GM19397 (cell line): ENCODE data around the gene ITGAE.
A peak's percentile ranks its signal among the peaks of the same experiment; 100 is the strongest.

Experiments used
- ATAC-seq: cut with Tn5 transposase; IDR thresholded peaks from one replicate; pipeline ENCODE4 v1.9.1; 2021; ENCODE audit warnings: mild to moderate bottlenecking, moderate library complexity; ENCODE audit not compliant: unreplicated experiment

The ITGAE gene

DNA sequence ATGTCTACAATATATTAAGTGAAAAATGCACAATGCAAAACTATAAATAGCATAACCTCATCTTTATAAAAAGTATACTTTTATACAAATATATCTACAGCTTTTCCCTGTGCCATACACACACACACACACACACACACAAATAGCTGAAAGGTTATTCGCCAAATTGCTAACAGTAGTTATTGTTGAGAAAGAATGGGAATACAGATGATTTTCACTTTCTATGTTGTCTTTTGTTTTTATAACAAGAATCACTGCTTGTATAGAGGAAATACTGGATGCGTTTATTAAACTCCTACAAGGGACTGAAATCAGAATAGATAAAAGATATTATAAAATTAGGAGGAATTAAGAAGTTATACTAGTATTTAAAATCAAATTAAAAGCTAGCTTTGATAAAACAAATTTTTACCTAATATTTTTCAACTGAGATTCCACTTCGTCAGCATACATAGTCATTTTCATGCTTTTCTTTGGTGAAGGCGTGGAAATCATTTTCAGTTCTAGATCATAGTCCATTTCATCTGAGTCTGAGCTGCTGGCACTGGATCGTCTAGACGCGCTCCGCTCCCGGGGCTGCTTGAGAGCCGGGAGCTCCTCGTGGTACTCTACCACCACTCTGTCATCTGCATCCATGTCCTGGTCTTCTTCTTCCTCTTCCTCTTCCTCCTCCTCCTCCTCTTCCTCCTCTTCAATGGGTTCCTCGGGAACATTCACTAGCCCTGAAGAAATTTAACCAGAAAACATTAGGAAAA lies 17.0 kb upstream of the ITGAE start:
- no peak for ATAC-seq

GRCh38 chr17:3815925-3816324 lies 14.9 kb upstream of the ITGAE start:
- ATAC-seq: no peak

DNA sequence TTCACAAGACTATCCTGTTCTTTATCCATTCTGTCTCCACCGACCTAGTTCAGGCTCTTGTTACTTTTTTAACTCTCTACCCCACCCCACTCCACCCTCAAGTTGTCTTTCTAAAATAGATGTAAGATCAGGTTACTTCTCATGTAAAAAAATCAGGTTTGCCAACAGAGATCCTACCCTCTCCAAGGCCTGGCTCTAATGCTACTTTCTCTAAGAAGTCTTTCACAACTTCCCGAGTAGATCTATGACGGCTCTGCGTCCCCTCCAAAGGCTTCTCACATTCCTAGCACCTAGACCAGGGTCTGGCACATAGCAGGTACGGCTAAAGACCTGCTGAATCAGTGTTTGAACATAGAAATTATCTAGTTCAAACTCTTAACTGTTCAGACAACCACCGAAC lies 14.1 kb upstream of the ITGAE start:
- ATAC-seq: no peak

DNA sequence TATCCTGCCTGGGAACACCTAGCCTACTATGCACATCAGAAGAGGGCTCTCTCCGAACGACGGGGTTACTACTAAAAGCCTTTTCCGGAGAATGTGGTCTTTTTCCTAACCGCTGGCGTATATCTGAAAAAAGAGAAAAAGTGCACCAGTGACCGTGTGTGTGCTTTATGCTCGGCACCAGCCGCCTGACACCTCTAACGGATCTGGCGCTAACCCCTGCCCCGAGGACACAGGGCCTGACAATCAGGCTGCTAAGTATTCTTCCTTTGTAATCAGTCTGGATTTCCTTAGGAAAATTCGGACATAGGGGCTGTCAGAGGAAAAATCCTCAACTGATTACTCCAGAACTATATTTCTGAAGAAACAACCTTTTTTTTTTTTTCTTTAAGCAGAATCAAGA lies 13.4 kb upstream of the ITGAE start:
- ATAC-seq: no peak

GRCh38 chr17:3813171-3813570 lies 12.2 kb upstream of the ITGAE start:
- no peak for ATAC-seq

- no peak for ATAC-seq
These were observed 11.8 kb upstream of the ITGAE start for GRCh38 chr17:3812771-3813170.

- ATAC-seq: no peak
These were observed 11.3 kb upstream of the ITGAE start for GRCh38 chr17:3812284-3812683.

DNA sequence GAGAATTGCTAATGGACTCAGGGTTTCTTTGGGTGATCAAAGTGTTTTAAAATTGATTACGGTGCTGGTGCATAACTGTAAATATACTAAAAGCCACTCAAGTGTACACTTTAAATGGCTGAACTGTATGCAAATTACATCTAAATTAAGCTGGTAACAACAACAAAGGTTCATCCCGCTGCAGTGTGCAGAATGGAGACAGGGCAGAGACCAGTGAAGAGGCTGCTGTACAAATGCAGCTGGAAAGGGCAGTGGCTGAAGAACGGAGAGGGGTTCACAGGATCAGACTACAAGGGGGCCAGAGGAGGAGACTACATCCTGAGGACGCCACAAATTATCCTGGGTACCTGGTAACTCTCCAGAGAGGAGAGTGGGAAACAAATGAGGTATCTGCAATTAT lies 9.0 kb upstream of the ITGAE start:
- no peak for ATAC-seq

- no peak for ATAC-seq
These were observed 8.1 kb upstream of the ITGAE start for GRCh38 chr17:3809135-3809534.

- ATAC-seq: no peak
These were observed 7.7 kb upstream of the ITGAE start for GRCh38 chr17:3808701-3809100.

DNA sequence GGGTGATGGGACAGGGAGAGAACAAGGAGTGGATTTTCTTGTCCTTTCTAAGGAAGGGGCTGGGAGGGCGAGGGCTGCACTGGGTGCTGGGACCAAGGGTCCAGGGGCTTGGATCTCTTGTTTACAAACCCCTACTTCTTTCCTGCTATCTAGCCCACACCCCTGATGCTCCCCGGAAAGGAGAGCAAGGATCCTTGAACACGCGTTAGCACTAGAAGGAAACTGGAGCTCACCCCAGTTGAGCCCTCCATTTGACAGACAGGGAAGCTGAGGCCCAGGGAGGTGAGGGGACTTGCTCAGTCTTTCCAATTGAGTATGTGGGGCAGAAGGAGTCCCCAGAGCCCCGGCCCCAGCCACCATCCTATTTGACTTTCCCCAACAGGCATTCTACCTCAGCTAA lies 4.6 kb upstream of the ITGAE start:
- ATAC-seq: no peak

- peak; percentile 46 for ATAC-seq
These were observed 3.5 kb upstream of the ITGAE start for GRCh38 chr17:3804503-3804931.

- ATAC-seq: no peak
These were observed 2.3 kb upstream of the ITGAE start for GRCh38 chr17:3803308-3803640.

DNA sequence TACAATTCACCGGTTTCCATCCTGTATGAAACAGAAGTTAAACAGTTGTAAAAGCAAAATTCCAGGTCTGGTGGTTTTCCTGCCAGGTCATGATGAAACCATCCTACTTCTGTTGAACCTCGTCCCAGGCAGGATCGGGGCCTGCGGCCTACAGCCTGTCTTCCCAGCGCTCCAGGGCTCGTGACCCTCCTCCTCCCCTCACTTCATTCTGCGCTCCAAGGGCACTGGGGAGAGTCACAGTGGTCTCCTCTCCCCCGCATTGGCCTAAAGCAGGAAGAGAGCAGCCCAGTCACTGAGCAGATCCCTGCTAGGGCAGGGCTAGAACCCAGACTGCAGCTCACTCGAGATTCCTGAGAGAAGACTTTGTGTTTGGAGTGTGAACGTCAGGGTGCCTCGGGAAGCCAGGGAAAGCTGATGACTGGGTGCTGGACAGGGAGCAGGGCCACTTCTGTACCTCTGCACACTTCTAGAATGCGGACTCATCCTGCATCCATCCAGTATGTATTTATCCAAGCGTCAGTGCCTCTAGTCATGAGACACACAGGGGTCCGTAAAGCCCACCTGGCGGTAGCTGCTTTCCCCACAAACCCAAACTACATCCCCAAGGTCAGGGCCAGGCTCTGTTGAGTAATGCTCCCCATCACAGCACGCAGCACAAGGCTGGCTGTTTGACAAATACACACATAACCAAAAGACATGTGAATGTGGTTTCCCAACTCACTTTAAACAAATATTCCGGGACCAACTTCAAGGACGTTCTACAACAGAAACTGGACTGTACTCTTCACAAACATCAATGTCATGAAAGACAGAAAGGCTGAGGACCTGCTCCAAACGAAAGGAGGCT lies 1.7 kb upstream of the ITGAE start:
- no peak for ATAC-seq

DNA sequence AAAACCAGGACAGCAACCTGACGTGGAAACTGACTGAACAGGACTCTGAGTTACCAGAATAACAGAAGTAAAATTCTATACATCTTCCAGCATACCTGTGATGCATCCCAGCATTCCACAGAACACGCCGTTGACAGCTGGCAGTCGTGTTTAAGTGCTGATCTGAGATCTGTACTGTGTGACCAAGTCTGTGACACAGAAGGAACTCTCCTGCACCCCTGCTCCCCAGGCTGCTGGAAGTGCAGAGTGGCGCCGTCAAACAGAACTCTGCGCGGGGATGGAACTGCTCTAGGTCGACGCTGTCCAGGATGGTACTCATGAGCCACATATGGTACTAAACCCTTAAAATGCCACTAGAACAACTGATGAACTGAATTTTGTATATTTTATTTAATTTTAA lies 804 bp upstream of the ITGAE start:
- no peak for ATAC-seq

DNA sequence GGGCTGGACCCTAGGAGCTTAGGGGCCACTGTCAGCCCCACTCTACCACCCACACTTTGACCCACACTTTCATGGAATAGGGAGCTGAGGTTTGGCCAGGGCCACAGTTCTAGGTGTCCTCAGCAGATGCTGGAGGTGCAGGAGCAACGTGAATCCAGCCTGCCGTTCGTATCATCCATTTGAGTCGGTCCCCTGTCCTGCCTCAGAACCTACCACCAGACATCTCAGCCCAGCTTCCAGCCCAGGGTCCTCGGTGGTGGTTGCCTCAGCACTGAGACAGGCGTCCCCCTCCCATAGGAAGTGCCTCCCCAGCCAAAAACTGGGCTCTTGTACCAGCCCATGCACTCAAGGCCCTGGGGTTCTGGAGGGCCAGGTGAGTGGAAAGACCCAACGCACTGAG lies 359 bp upstream of the ITGAE start:
- ATAC-seq: no peak

DNA sequence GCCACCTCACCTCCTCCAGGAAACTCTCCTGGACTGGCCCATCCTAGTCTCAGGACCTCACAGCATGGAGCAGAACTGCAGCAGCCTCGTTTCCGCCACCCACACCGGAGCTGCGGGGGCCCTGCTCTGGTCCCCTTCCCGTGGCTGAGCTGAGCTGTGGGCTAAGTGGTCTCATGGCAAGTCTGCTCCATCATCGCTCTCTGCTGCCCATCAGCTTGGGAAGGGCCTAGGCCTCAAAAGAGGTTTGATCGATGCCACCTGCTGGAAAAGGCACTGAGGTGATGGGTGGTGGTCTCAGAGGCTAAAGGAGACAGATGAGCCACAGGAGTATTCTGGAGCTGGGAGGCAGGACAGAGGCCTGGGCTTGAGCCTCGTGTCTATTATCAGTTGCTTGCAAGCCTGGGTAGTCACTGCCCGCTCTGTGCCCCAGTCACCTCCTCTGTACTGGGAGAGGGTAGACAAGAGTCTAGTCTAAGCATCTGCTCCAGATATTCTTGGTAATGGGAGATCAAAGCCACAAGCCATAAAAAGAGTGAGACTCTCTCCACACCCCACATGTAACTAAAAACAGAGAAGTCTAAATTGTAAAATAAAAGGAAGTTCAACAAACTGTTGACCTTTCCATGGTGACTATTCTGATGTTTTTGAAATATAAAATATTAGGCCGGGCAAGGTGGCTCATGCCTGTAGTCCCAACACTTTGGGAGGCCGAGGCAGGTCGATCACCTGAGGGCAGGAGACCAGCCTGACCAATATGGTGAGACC lies 1.6 kb downstream of the ITGAE start:
- no peak for ATAC-seq

DNA sequence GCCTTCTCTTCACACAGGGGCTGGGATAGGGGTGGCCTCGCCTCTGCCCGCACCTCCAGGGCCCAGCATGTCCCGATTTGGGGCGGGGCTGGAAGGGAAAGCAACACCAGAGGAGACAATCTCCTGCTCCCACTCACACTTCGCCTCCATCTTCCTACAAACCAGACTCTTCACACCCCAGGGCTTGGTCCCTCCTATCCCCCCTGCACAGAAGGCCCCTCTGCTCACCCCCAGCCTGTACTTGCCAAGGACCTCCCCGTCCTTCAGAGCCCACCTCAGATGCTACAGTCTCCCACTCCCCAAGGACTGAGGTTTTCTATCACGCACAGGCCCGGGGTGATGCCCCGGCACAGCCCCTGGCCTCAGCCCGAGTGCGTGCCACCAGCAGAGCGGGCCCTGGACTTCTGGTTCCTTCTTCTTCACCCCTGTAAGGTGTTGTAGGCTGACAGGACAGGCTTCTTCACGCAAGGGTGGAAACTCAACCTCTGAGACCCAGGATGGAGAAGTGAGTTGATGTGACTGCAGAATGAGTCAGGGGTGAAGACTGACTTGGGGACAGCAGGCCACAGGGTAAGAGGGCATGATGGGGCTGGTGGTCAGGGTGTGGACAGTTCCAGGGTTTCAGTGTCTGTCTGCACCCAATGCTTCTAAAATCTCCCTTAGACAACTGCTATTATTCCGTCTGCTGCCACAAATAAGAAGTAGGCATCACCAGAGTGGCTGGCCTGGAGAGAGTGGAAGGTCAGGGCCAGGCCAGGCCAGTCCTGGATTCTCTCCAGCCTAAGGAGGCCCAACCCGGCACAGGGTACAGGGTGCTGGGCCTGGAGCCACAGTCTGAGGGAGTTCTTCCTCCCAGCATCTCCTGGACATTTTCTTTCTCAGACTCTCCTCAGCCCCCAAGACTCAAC lies 2.5 kb downstream of the ITGAE start:
- ATAC-seq: no peak

GRCh38 chr17:3796822-3797170 lies 4.2 kb downstream of the ITGAE start:
- peak; percentile 21 for ATAC-seq

DNA sequence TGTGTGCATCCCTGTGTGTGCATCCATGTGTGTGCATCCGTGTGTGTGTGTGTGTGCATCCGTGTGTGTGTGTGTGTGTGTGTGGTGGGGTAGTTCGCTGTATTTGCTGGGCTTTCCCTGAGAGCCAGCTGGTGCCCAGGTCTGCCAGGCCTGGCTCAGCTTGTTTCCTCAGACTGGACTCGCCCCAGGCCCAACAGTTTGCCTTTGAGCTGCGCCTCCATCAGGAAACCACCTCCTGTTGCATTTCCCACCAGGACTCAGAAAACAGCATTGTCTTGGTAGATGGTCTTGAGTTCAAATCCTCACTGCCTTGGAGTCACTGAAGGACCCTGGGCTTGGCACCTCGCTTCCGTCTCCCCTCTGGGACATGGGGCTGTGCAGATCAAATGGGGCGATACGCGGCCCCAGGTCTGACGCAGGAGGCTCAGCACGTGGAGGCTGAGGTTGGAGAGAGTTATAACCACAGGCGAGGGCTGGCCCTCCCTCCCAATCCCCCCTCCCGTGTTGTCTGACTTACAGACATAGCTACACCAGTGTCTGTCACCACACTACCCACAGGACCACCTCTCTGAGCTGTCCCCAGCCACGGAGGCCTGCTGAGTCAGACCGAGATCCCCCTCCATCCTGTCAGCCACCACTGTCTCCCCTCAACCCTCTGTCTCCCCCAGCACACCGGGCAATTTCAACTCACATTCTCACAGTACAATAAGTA lies 4.7 kb downstream of the ITGAE start:
- peak; percentile 59 for ATAC-seq
